HepG2 (cell line): ENCODE results near the gene ACADSB. TPM values are rescaled to one million over a fixed set of nuclear protein-coding genes. Genes with fewer than 3 reads are reported as not detected.
A peak's percentile ranks its signal among the peaks of the same experiment; 100 is the strongest.

Experiments
- ARHGAP35 ChIP-seq: sonication (generic); formaldehyde crosslinking; IDR thresholded peaks from 2 replicates; pipeline ENCODE4 v1.9.0; 2022; ENCODE audit warnings: mild to moderate bottlenecking, inconsistent platforms, moderate library complexity, missing genetic modification reagents, borderline replicate concordance
- ARNT ChIP-seq: fragments of 450-650 bp; IDR thresholded peaks from 2 replicates; pipeline ENCODE4 v1.6.1; 2017
- CBFB ChIP-seq: sonication (generic); formaldehyde crosslinking; IDR thresholded peaks from 2 replicates; pipeline ENCODE4 v1.4.0; 2020; ENCODE audit warnings: missing genetic modification reagents
- DMAP1 ChIP-seq: IDR thresholded peaks from 2 replicates; pipeline ENCODE4 v1.6.1; 2016
- ERF ChIP-seq: IDR thresholded peaks from 2 replicates; pipeline ENCODE4 v1.6.1; 2018; ENCODE audit warnings: missing biosample characterization, missing genetic modification reagents
- GABPA ChIP-seq, 2 experiments: IDR thresholded peaks; 2 replicates each; pipeline ENCODE4 v1.6.1; 2011 to 2016; ENCODE audit warnings: low read depth in 2 of 2, low read length in 1 of 2, missing biosample characterization in 1 of 2, missing genetic modification characterization in 1 of 2
- MLLT10 ChIP-seq: sonication (generic); formaldehyde crosslinking; IDR thresholded peaks from 2 replicates; pipeline ENCODE4 v1.4.0; 2020; ENCODE audit warnings: missing genetic modification reagents
- NR2F2 ChIP-seq: IDR thresholded peaks from 2 replicates; pipeline ENCODE4 v1.6.1; 2012; ENCODE audit warnings: low read depth, inconsistent platforms, borderline replicate concordance
- SKI ChIP-seq: fragments of 450-650 bp; IDR thresholded peaks from one replicate; pipeline ENCODE4 v1.6.1; 2018; ENCODE audit warnings: mild to moderate bottlenecking; ENCODE audit not compliant: partially characterized antibody
- ZFP1 ChIP-seq: IDR thresholded peaks from 2 replicates; pipeline ENCODE4 v1.6.1; 2016
- ZMYM3 ChIP-seq: sonication (generic); formaldehyde crosslinking; IDR thresholded peaks from 2 replicates; pipeline ENCODE4 v1.5.1; 2020; ENCODE audit warnings: mild to moderate bottlenecking, missing genetic modification reagents
- ZMYM4 ChIP-seq: sonication (generic); formaldehyde crosslinking; IDR thresholded peaks from 2 replicates; pipeline ENCODE4 v1.8.1; 2023; ENCODE audit warnings: mild to moderate bottlenecking, missing genetic modification reagents
- ZNF337 ChIP-seq: sonication (generic); formaldehyde crosslinking; IDR thresholded peaks from 2 replicates; pipeline ENCODE4 v1.5.1; 2020; ENCODE audit warnings: missing genetic modification reagents, low read depth, mild to moderate bottlenecking, borderline replicate concordance
- ZNF563 ChIP-seq: sonication (generic); formaldehyde crosslinking; IDR thresholded peaks from 2 replicates; pipeline ENCODE4 v1.8.0; 2022; ENCODE audit warnings: mild to moderate bottlenecking, moderate library complexity, missing genetic modification reagents
- ZNF598 ChIP-seq: sonication (generic); formaldehyde crosslinking; IDR thresholded peaks from 2 replicates; pipeline ENCODE4 v1.5.1; 2020; ENCODE audit warnings: mild to moderate bottlenecking, missing genetic modification reagents, borderline replicate concordance
- ZNF709 ChIP-seq: sonication (generic); formaldehyde crosslinking; IDR thresholded peaks from 2 replicates; pipeline ENCODE4 v1.5.0; 2020; ENCODE audit warnings: mild to moderate bottlenecking, missing genetic modification reagents
- polyA plus RNA-seq, 8 experiments: library from polyadenylated mRNA; depleted of rRNA in 3 of 8; stranded (reverse) in 7 of 8; unstranded in 1 of 8; fragments of >200 nt; fragmentation: Illumina TruSeq in 4 of 8; extraction: Trizol in 4 of 8; gene quantifications; 2 replicates each; pipeline versions ENCODE4 v1.2.1 to v1.2.3, GENCODE V29; 2011 to 2016; ENCODE audit warnings: low read depth in 4 of 8, missing spikeins in 1 of 8, mixed read lengths in 1 of 8; ENCODE audit not compliant: insufficient read depth in 1 of 8
- total RNA-seq, 5 experiments: library from RNA; depleted of rRNA; stranded (reverse); fragments of >200 nt; fragmentation: Illumina TruSeq; extraction: Trizol; gene quantifications; 2 replicates each; pipeline ENCODE4 v1.2.3, GENCODE V29; 2016; ENCODE audit warnings: low read depth in 1 of 5
- TF ChIP-seq, protein P1 (sequence below): sonication (generic); formaldehyde crosslinking; IDR thresholded peaks from 2 replicates; pipeline ENCODE4 v1.4.0; 2020; ENCODE audit warnings: missing genetic modification reagents, borderline replicate concordance
- TF ChIP-seq, protein P2 (sequence below), 2 experiments: fragments of 450-650 bp in 1 of 2; sonication (generic) in 1 of 2; formaldehyde crosslinking in 1 of 2; IDR thresholded peaks; 2 replicates each; pipeline versions ENCODE4 v1.6.1 to v1.8.0; 2016 to 2022; ENCODE audit warnings: antibody characterized with exemption in 1 of 2, mild to moderate bottlenecking in 1 of 2, missing genetic modification reagents in 1 of 2

Gene ACADSB
- total and polyA plus RNA-seq, 2 of the 13 experiments (the other 11 are each of a cell fraction or from before 2014, with no cell fraction given), result 80.0 to 87.6 TPM

DNA sequence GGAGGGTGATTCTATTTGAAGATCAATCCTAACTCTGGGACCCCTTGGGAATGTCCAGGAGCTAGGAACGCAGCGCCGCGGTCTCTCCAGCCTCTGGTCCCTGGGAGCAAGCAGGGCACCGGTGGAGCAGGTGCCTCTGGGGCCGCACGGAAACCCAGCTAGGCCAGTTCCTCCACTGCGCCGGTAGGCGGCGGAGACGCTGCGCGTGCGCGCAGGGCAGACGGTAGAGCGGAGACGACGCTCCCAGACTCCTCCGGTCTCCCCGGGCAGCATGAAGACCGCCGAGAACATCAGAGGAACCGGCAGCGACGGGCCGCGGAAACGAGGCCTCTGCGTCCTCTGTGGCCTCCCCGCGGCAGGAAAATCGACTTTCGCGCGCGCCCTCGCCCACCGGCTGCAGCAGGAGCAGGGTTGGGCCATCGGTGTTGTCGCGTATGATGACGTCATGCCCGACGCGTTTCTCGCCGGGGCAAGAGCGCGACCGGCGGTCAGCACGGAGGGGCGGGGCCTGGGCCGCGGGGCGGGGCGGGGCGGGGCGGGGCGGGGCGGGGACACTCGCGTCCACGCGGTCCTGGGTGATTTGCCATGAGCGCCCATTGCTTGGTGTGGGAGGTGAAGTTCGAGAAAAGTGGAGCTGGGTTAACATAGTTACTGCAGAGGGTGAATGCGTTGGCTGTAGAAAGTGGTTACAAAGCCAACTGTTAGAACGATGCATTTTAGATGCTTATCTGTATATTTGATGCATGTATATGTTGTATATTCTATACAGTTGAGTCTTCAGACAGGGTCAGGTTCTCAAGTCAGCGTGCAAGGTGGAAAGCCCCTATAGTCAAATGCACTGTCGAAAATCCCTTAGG lies 28.4 kb upstream of the ACADSB start, which contains the start of gene PSTK (continued):
- no peak for TF ChIP-seq ZNF598
- 0 out of 2 replicates have a peak, but pooled peaks have one; percentile 39 for TF ChIP-seq ARHGAP35
- TF ChIP-seq SKI, result peak; percentile 75
- TF ChIP-seq ZNF563, result peak; percentile 89
- TF ChIP-seq, protein P1, sequence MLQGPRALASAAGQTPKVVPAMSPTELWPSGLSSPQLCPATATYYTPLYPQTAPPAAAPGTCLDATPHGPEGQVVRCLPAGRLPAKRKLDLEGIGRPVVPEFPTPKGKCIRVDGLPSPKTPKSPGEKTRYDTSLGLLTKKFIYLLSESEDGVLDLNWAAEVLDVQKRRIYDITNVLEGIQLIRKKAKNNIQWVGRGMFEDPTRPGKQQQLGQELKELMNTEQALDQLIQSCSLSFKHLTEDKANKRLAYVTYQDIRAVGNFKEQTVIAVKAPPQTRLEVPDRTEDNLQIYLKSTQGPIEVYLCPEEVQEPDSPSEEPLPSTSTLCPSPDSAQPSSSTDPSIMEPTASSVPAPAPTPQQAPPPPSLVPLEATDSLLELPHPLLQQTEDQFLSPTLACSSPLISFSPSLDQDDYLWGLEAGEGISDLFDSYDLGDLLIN (CRISPR knock-in tag), result no peak
- peak; percentile 88 for TF ChIP-seq DMAP1 (CRISPR knock-in tag)
- peak; percentile 44; the same call in 1 of the 2 replicates for TF ChIP-seq CBFB
- no peak for TF ChIP-seq GABPA (IDR thresholded peaks at IDR 0.05; ENCODE audit: low read depth, low read length)
- TF ChIP-seq GABPA (CRISPR knock-in tag; IDR thresholded peaks at IDR 0.05; ENCODE audit: low read depth), result no peak; the same call in 1 of the 2 replicates
- no peak for TF ChIP-seq ZNF337 (CRISPR knock-in tag)
- TF ChIP-seq, protein P2, sequence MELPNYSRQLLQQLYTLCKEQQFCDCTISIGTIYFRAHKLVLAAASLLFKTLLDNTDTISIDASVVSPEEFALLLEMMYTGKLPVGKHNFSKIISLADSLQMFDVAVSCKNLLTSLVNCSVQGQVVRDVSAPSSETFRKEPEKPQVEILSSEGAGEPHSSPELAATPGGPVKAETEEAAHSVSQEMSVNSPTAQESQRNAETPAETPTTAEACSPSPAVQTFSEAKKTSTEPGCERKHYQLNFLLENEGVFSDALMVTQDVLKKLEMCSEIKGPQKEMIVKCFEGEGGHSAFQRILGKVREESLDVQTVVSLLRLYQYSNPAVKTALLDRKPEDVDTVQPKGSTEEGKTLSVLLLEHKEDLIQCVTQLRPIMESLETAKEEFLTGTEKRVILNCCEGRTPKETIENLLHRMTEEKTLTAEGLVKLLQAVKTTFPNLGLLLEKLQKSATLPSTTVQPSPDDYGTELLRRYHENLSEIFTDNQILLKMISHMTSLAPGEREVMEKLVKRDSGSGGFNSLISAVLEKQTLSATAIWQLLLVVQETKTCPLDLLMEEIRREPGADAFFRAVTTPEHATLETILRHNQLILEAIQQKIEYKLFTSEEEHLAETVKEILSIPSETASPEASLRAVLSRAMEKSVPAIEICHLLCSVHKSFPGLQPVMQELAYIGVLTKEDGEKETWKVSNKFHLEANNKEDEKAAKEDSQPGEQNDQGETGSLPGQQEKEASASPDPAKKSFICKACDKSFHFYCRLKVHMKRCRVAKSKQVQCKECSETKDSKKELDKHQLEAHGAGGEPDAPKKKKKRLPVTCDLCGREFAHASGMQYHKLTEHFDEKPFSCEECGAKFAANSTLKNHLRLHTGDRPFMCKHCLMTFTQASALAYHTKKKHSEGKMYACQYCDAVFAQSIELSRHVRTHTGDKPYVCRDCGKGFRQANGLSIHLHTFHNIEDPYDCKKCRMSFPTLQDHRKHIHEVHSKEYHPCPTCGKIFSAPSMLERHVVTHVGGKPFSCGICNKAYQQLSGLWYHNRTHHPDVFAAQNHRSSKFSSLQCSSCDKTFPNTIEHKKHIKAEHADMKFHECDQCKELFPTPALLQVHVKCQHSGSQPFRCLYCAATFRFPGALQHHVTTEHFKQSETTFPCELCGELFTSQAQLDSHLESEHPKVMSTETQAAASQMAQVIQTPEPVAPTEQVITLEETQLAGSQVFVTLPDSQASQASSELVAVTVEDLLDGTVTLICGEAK (IDR thresholded peaks at IDR 0.05), result no peak
- TF ChIP-seq, protein P2 (CRISPR knock-in tag; IDR thresholded peaks at IDR 0.05), result 0 out of 2 replicates have a peak, but pooled peaks have one; percentile 71
- TF ChIP-seq ZFP1, result no peak
- TF ChIP-seq ERF, result no peak
- peak; percentile 92 for TF ChIP-seq ZMYM4
- TF ChIP-seq MLLT10 (CRISPR knock-in tag), result no peak
- TF ChIP-seq ZMYM3 (CRISPR knock-in tag), result 0 out of 2 replicates have a peak, but pooled peaks have one; percentile 39
- TF ChIP-seq ARNT, result no peak
- TF ChIP-seq ZNF709, result 0 out of 2 replicates have a peak, but pooled peaks have one; percentile 86
- TF ChIP-seq NR2F2, result no peak
